ENCODE data around the gene CDH3. TPM values are rescaled to one million over a fixed set of nuclear protein-coding genes. Genes with fewer than 3 reads are reported as not detected.
"Not testable (repeated sequence)": the region's sequence is repeated elsewhere in the genome, so short reads cannot be mapped to it uniquely, and the experiment has no call there.

CDH3 gene
- total RNA-seq, 3 donors from 2014 or later: 0.22 to 0.48 (median 0.34) TPM

GRCh38 chr16:68704232-68704867, 59.2 kb downstream of the CDH3 start:
- Mint-ChIP-seq H3K4me1 (ENCODE audit: low read depth) (no peaks in the 10 kb centered on the region), H3K36me3 (ENCODE audit: insufficient read depth) (no peaks in the 10 kb centered on the region), H3K9me3 (no peaks in the 10 kb centered on the region), H3K27me3 (ENCODE audit: low read depth) (peaks cover 5% of the 10 kb centered on the region), H3K4me3 (no peak overlapping the region)
- ATAC-seq (peak; percentile 72 to 74), DNase-seq (peak; percentile 38)

GRCh38 chr16:68707340-68708152, 62.4 kb downstream of the CDH3 start:
- H3K36me3 Mint-ChIP-seq (ENCODE audit: insufficient read depth): no peaks in the 10 kb centered on the region
- ATAC-seq: no peak
- H3K4me3 Mint-ChIP-seq: no peak overlapping the region
- H3K9me3 Mint-ChIP-seq: no peaks in the 10 kb centered on the region
- DNase-seq: no peak
- H3K27me3 Mint-ChIP-seq (ENCODE audit: low read depth): peaks cover 20% of the 10 kb centered on the region
- peaks cover 7% of the 10 kb centered on the region for H3K4me1 Mint-ChIP-seq (ENCODE audit: low read depth)

GRCh38 chr16:68710211-68710610, 65.1 kb downstream of the CDH3 start:
- ATAC-seq (no peak), DNase-seq (no peak)
- H3K9me3 Mint-ChIP-seq: no peaks in the 10 kb centered on the region
- no peak overlapping the region for H3K4me3 Mint-ChIP-seq
- peaks cover 7% of the 10 kb centered on the region for H3K4me1 Mint-ChIP-seq (ENCODE audit: low read depth)
- no peaks in the 10 kb centered on the region for H3K36me3 Mint-ChIP-seq (ENCODE audit: insufficient read depth)
- peaks cover 16% of the 10 kb centered on the region for H3K27me3 Mint-ChIP-seq (ENCODE audit: low read depth)

- H3K4me1 Mint-ChIP-seq (ENCODE audit: low read depth): peaks cover 7% of the 10 kb centered on the region
- H3K27me3 Mint-ChIP-seq (ENCODE audit: low read depth): peaks cover 16% of the 10 kb centered on the region
- H3K9me3 Mint-ChIP-seq: no peaks in the 10 kb centered on the region
- DNase-seq (no peak), ATAC-seq (peak; percentile 69 to 73)
- H3K36me3 Mint-ChIP-seq (ENCODE audit: insufficient read depth): no peaks in the 10 kb centered on the region
- no peak overlapping the region for H3K4me3 Mint-ChIP-seq
Measured at GRCh38 chr16:68711421-68712139, 66.5 kb downstream of the CDH3 start.

GRCh38 chr16:68713361-68713760, 68.3 kb downstream of the CDH3 start:
- no peaks in the 10 kb centered on the region for H3K36me3 Mint-ChIP-seq (ENCODE audit: insufficient read depth)
- DNase-seq (no peak), ATAC-seq (no peak)
- peaks cover 7% of the 10 kb centered on the region for H3K4me1 Mint-ChIP-seq (ENCODE audit: low read depth)
- no peaks in the 10 kb centered on the region for H3K9me3 Mint-ChIP-seq
- peaks cover 16% of the 10 kb centered on the region for H3K27me3 Mint-ChIP-seq (ENCODE audit: low read depth)
- no peak overlapping the region for H3K4me3 Mint-ChIP-seq

GRCh38 chr16:68715471-68715870, 70.4 kb downstream of the CDH3 start:
- no peak for ATAC-seq
- H3K27me3 Mint-ChIP-seq (ENCODE audit: low read depth): peaks cover 7% of the 10 kb centered on the region

GRCh38 chr16:68716516-68716915, 71.4 kb downstream of the CDH3 start:
- not testable (repeated sequence) for H3K4me3 Mint-ChIP-seq; H3K27me3 Mint-ChIP-seq (ENCODE audit: low read depth); DNase-seq; H3K4me1 Mint-ChIP-seq (ENCODE audit: low read depth); ATAC-seq; H3K36me3 Mint-ChIP-seq (ENCODE audit: insufficient read depth); H3K9me3 Mint-ChIP-seq

More at GRCh38 chr16:68715471-68715870, 70.4 kb downstream of the CDH3 start:
- Mint-ChIP-seq H3K4me1 (ENCODE audit: low read depth) (peaks cover 11% of the 10 kb centered on the region), H3K9me3 (no peaks in the 10 kb centered on the region), H3K4me3 (no peak overlapping the region), H3K36me3 (ENCODE audit: insufficient read depth) (no peaks in the 10 kb centered on the region)
- DNase-seq: no peak

- Mint-ChIP-seq H3K9me3 (no peaks in the 10 kb centered on the region), H3K27me3 (ENCODE audit: low read depth) (no peaks in the 10 kb centered on the region), H3K36me3 (ENCODE audit: insufficient read depth) (no peaks in the 10 kb centered on the region), H3K4me1 (ENCODE audit: low read depth) (peaks cover 4% of the 10 kb centered on the region), H3K4me3 (no peak overlapping the region)
- ATAC-seq (no peak), DNase-seq (no peak)
Measured at GRCh38 chr16:68717684-68718083, 72.6 kb downstream of the CDH3 start.

- Mint-ChIP-seq H3K4me1 (ENCODE audit: low read depth) (peaks cover 4% of the 10 kb centered on the region), H3K4me3 (no peak overlapping the region), H3K27me3 (ENCODE audit: low read depth) (no peaks in the 10 kb centered on the region), H3K9me3 (no peaks in the 10 kb centered on the region), H3K36me3 (ENCODE audit: insufficient read depth) (no peaks in the 10 kb centered on the region)
- DNase-seq (no peak), ATAC-seq (no peak)
Measured at GRCh38 chr16:68718590-68718989, 73.5 kb downstream of the CDH3 start.

GRCh38 chr16:68719993-68720489, 74.9 kb downstream of the CDH3 start:
- ATAC-seq (peak; percentile 89 to 94), DNase-seq (no peak)
- H3K9me3 Mint-ChIP-seq: no peaks in the 10 kb centered on the region
- peaks cover 4% of the 10 kb centered on the region for H3K4me1 Mint-ChIP-seq (ENCODE audit: low read depth)
- no peaks in the 10 kb centered on the region for H3K36me3 Mint-ChIP-seq (ENCODE audit: insufficient read depth)
- no peaks in the 10 kb centered on the region for H3K27me3 Mint-ChIP-seq (ENCODE audit: low read depth)
- H3K4me3 Mint-ChIP-seq: no peak overlapping the region

- Mint-ChIP-seq H3K27me3 (ENCODE audit: low read depth) (no peaks in the 10 kb centered on the region), H3K4me3 (no peak overlapping the region), H3K36me3 (ENCODE audit: insufficient read depth) (no peaks in the 10 kb centered on the region), H3K9me3 (no peaks in the 10 kb centered on the region), H3K4me1 (ENCODE audit: low read depth) (peaks cover 4% of the 10 kb centered on the region)
- no peak for ATAC-seq
- DNase-seq: no peak
Measured at GRCh38 chr16:68722119-68723024, 77.3 kb downstream of the CDH3 start.

GRCh38 chr16:68724797-68725196, 79.7 kb downstream of the CDH3 start:
- no peak for ATAC-seq
- no peak for DNase-seq
- Mint-ChIP-seq H3K4me1 (ENCODE audit: low read depth) (peaks cover 2% of the 10 kb centered on the region), H3K27me3 (ENCODE audit: low read depth) (no peaks in the 10 kb centered on the region), H3K9me3 (no peaks in the 10 kb centered on the region), H3K36me3 (ENCODE audit: insufficient read depth) (no peaks in the 10 kb centered on the region), H3K4me3 (no peak overlapping the region)

GRCh38 chr16:68728523-68728922, 83.4 kb downstream of the CDH3 start:
- no peak for ATAC-seq
- Mint-ChIP-seq H3K36me3 (ENCODE audit: insufficient read depth) (no peaks in the 10 kb centered on the region), H3K9me3 (no peaks in the 10 kb centered on the region), H3K4me1 (ENCODE audit: low read depth) (no peaks in the 10 kb centered on the region), H3K27me3 (ENCODE audit: low read depth) (peaks cover 8% of the 10 kb centered on the region), H3K4me3 (no peak overlapping the region)
- no peak for DNase-seq

GRCh38 chr16:68731637-68732036, 86.5 kb downstream of the CDH3 start:
- no peak for ATAC-seq
- no peaks in the 10 kb centered on the region for H3K9me3 Mint-ChIP-seq
- H3K27me3 Mint-ChIP-seq (ENCODE audit: low read depth): peaks cover 25% of the 10 kb centered on the region
- H3K36me3 Mint-ChIP-seq (ENCODE audit: insufficient read depth): no peaks in the 10 kb centered on the region
- no peaks in the 10 kb centered on the region for H3K4me1 Mint-ChIP-seq (ENCODE audit: low read depth)
- no peak for DNase-seq
- no peak overlapping the region for H3K4me3 Mint-ChIP-seq
